OCI-LY3 (cell line): ENCODE results near the gene TEX101.
"Not testable (repeated sequence)": the region's sequence is repeated elsewhere in the genome, so short reads cannot be mapped to it uniquely, and the experiment has no call there.

ENCODE experiments used
- H2AFZ ChIP-seq: fragments of 200-600, 300-600 bp; shearing (Covaris generic); 2 replicates; pipeline ENCODE4 v1.6.0; 2014; ENCODE audit warnings: antibody characterized with exemption, low read depth, low read length
- H3K27ac ChIP-seq: fragments of 200-600, 300-600 bp; sonication (generic); 2 replicates; pipeline ENCODE4 v1.5.1; 2014; ENCODE audit warnings: mild to moderate bottlenecking, low read length, moderate library complexity, mixed read lengths
- H3K27me3 ChIP-seq: fragments of 200-600, 300-600 bp; sonication (generic); 2 replicates; pipeline ENCODE4 v1.6.1; 2014; ENCODE audit warnings: low read depth, low read length, mixed read lengths
- H3K36me3 ChIP-seq: fragments of 200-600, 300-600 bp; sonication (generic); replicated peaks from 2 replicates; pipeline ENCODE3; 2014; ENCODE audit warnings: low read depth, low read length, mixed read lengths
- H3K4me1 ChIP-seq: fragments of 300-600, 200-600 bp; sonication (generic); 2 replicates; pipeline ENCODE4 v1.6.1; 2014; ENCODE audit warnings: low read length, mixed read lengths
- H3K4me2 ChIP-seq: fragments of 200-600, 300-600 bp; sonication (generic); 2 replicates; pipeline ENCODE4 v1.6.1; 2014; ENCODE audit warnings: low read length, mixed read lengths
- H3K4me3 ChIP-seq: fragments of 300-600, 200-600 bp; sonication (generic); 2 replicates; pipeline ENCODE4 v1.5.1; 2014; ENCODE audit warnings: antibody characterized with exemption, mild to moderate bottlenecking, low read length, moderate library complexity
- H3K79me2 ChIP-seq: fragments of 300-600, 200-600 bp; shearing (Covaris generic); 2 replicates; pipeline ENCODE4 v1.6.1; 2014; ENCODE audit warnings: mild to moderate bottlenecking, low read length, mixed read lengths
- H3K9ac ChIP-seq: fragments of 300-600, 200-600 bp; shearing (Covaris generic); 2 replicates; pipeline ENCODE4 v1.6.0; 2014; ENCODE audit warnings: mild to moderate bottlenecking, low read length, moderate library complexity
- H3K9me3 ChIP-seq: fragments of 200-600, 300-600 bp; shearing (Covaris generic); 2 replicates; pipeline ENCODE4 v1.6.1; 2014; ENCODE audit warnings: low read length, mixed read lengths; ENCODE audit not compliant: insufficient read depth
- H4K20me1 ChIP-seq: fragments of 200-600, 300-600 bp; sonication (generic); 2 replicates; pipeline ENCODE4 v1.6.1; 2016; ENCODE audit warnings: low read length, mixed read lengths; ENCODE audit not compliant: insufficient read depth
- CTCF ChIP-seq: fragments of 200-600, 300-600 bp; sonication (generic); IDR thresholded peaks from 2 replicates; pipeline ENCODE4 v1.5.1; 2014; ENCODE audit warnings: antibody characterized with exemption, low read length, low read depth
- EZH2phosphoT487 ChIP-seq: fragments of 200-600 bp; shearing (Covaris generic); IDR thresholded peaks from 2 replicates; pipeline ENCODE4 v1.6.1; 2018; ENCODE audit warnings: antibody characterized with exemption, mixed run types, low read depth

The TEX101 gene

GRCh38 chr19:43414554-43414953, at the start of gene TEX101:
Gene TEX101 (plus strand): TSS chr19:43414890. CDS start chr19:43415920, 1,030 bp downstream.
- no peaks in the 10 kb centered on the region for H3K27me3 ChIP-seq
- no peak within 1 kb of the TSS for H3K4me3 ChIP-seq
- TF ChIP-seq CTCF (no peak), EZH2phosphoT487 (no peak)
- H3K4me1 ChIP-seq, result no peaks in the 10 kb centered on the region
- H3K9me3 ChIP-seq, result no peaks in the 10 kb centered on the region
- no peaks in the 10 kb centered on the region for H4K20me1 ChIP-seq
- no peaks in the 10 kb centered on the region for H3K36me3 ChIP-seq
- H3K9ac ChIP-seq, result no peak within 1 kb of the TSS
- H3K4me2 ChIP-seq, result no peak within 1 kb of the TSS
- no peak within 1 kb of the TSS for H3K27ac ChIP-seq
- no peaks in the 10 kb centered on the region for H3K79me2 ChIP-seq
- no peak within 1 kb of the TSS for H2AFZ ChIP-seq

GRCh38 chr19:43365677-43366076, 49.0 kb upstream of the TEX101 start:
- H3K9ac ChIP-seq, H3K4me3 ChIP-seq, H2AFZ ChIP-seq, H4K20me1 ChIP-seq, H3K27me3 ChIP-seq, H3K4me2 ChIP-seq, H3K36me3 ChIP-seq, H3K4me1 ChIP-seq, H3K79me2 ChIP-seq, H3K27ac ChIP-seq, H3K9me3 ChIP-seq: not testable (repeated sequence)

GRCh38 chr19:43367822-43368221, 46.9 kb upstream of the TEX101 start:
- no peaks in the 10 kb centered on the region for H3K79me2 ChIP-seq
- no peak overlapping the region for H3K4me3 ChIP-seq
- no peak for TF ChIP-seq CTCF
- no peak for TF ChIP-seq EZH2phosphoT487
- H3K9ac ChIP-seq, result no peak overlapping the region
- no peak overlapping the region for H3K4me2 ChIP-seq
- H3K4me1 ChIP-seq, result no peaks in the 10 kb centered on the region
- no peaks in the 10 kb centered on the region for H3K9me3 ChIP-seq
- H3K27ac ChIP-seq, result no peak overlapping the region
- H3K36me3 ChIP-seq, result no peaks in the 10 kb centered on the region
- peaks cover 8% of the 10 kb centered on the region; the same call in 1 of the 2 replicates for H3K27me3 ChIP-seq
- no peaks in the 10 kb centered on the region for H4K20me1 ChIP-seq
- no peak overlapping the region for H2AFZ ChIP-seq

GRCh38 chr19:43368897-43369296, 45.8 kb upstream of the TEX101 start:
- H3K9me3 ChIP-seq, H3K4me2 ChIP-seq, H3K79me2 ChIP-seq, H3K4me3 ChIP-seq, H3K9ac ChIP-seq, H4K20me1 ChIP-seq, H3K36me3 ChIP-seq, H3K4me1 ChIP-seq, H3K27ac ChIP-seq, H2AFZ ChIP-seq, H3K27me3 ChIP-seq: not testable (repeated sequence)

- H3K9ac ChIP-seq, result no peak overlapping the region
- H3K4me1 ChIP-seq, result no peaks in the 10 kb centered on the region
- no peaks in the 10 kb centered on the region for H4K20me1 ChIP-seq
- H3K9me3 ChIP-seq, result no peaks in the 10 kb centered on the region
- peaks cover 8% of the 10 kb centered on the region; the same call in 1 of the 2 replicates for H3K27me3 ChIP-seq
- no peaks in the 10 kb centered on the region for H3K79me2 ChIP-seq
- TF ChIP-seq EZH2phosphoT487, result no peak
- TF ChIP-seq CTCF, result no peak
- H3K4me3 ChIP-seq, result no peak overlapping the region
- no peak overlapping the region for H2AFZ ChIP-seq
- H3K4me2 ChIP-seq, result no peak overlapping the region
- no peak overlapping the region for H3K27ac ChIP-seq
- no peaks in the 10 kb centered on the region for H3K36me3 ChIP-seq
Measured at GRCh38 chr19:43371909-43372308, 42.8 kb upstream of the TEX101 start.
